EH (cell line): ENCODE measurements around the gene TIAM2.

Experiments used
- DNase-seq: peaks from one replicate; pipeline ENCODE4 v3.0.0-alpha.2; 2015; ENCODE audit warnings: low read depth

TIAM2 gene

DNA sequence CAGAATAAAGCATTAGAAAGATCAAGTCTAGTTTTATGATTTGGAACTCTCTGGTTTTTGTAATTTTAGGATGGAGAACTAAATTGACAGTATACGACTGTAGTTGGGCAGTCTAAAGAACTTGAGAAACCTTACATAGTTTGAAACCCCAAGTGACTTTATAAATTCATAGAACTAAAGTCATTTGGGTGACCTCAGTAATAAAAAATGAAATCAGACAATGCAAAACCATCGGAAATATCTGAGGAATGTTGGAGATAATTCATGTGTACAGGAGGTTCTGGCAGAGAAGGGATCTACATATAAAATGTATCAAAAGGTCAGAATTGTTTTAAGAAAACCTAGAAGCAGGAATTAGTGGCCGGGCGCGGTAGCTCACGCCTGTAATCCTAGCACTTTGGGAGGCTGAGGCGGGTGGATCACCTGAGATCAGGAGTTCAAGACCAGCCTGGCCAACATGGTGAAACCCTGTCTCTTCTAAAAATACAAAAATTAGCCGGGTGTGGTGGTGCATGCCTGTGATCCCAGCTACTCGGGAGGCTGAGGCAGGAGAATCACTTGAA lies 108.0 kb downstream of the TIAM2 start:
- DNase-seq: peak; percentile 85

DNA sequence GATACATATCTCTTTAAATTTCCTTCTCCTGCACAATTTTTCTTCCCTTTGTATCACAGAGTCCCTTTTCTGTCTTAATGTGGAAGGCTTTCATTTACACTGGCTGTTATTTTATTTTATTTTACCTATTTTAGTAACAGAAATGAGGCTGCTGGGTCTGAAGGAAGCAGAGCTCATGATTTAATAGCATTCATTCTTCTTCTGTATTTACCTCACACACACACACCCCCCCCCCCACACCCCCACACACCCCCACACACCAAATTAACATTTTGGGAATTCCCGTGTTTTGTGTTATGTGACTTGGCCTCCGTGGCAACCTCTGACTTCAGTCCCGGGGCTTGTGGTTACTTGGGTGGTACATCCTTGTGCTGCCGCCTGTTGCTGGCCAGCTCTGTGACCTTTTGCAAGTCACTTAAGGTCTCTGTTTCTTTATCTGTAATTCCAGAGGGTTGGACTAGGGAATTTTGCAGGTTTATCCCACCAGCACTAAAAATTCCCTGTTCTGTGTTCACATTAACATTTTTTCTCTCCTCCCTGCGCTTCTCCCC lies 108.8 kb downstream of the TIAM2 start:
- DNase-seq: peak; percentile 39

DNA sequence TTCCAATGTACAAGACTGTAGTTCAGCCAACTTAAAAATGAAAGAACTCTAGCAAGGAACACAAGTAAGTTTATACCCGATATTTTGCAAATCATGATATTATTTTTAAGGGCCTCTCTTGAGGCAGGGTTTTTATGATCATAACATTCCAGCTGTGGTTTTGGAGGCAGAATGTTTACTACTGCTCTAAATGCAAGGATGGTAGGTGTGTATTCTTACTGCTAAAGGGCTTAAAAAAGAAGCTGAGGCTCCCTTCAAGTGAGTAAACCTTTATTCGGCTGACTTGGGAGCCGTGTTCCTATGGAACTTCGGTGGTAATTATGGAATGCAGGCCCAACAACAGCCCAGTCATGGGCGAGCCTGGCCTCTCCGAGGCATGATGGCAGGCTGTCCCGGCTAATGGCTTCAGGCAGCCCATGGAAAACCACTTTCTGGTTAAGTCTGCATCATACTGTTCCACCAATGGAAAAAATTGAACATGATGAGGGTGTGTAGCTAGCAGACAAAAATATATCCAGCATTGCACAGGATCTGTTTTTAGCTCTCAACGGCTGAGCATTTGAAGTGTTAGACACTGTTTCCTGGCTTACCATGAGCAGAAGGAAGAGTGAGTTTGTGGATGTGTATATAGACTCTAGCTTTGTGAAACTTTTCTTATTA lies 111.5 kb downstream of the TIAM2 start:
- peak; percentile 51 for DNase-seq

DNA sequence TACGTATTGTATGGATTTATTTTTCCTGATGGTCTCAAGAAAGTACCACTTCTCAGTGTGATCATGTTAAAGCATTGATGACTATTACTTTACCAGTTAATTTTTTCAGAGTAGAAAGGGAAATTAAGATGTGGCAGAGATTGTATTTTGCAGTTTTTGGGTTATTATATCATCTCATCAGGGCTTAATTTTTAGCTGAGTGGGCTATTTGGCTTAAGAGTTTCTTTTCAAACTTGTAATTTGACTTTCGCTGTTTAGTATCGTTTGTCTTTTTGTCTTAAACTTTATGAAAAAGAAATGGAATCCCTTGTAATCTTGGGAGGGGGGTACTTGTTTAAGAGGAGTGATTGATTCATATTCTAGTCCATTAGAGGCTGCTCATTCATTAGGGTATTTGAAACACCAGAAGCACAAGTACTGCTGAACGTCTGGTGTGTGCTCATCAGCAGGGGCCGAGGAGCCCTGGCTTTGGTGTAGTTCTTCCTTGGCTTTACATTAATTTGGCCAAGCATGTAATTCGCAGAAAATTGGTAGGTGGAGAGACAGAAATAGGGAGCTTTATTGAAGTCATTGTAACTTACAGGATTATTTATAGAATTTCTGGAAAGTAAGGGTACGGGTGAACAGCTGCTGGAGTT lies 112.4 kb downstream of the TIAM2 start:
- no peak for DNase-seq

DNA sequence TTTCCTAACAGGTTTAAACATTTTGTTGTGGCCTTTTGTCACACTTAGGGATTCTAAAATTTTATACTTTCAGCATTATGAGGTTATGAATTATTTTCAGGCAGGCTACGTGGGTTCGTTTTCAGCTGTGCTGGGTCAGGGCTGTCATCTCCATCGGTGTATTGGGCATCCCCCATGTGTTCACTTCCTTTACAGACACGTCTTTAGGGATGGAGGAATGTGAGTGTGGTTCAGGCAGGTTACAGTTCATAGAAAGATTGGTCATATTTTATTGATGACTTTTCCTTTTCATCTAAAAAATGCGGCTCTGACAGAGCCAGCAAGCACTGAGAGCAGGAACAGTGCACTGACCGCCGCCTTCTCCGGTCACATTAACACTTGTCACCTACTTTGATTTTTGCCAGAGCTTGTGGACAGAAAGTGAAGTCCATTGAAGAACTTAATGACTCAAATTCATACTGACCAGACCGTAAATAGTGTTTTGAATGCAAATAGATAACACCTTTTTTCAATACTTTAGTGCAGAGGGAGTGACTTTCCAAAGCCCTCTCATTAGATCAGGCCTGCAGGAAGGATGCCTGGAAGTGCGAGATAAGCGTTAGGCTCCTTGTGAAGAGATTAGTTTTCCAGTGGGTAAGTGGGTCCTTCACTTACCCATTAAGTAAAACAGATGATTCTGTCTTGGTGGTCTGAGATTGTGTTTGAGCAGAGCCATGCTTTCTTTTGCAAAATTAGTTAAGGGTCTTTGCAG lies 113.1 kb downstream of the TIAM2 start:
- no peak for DNase-seq

DNA sequence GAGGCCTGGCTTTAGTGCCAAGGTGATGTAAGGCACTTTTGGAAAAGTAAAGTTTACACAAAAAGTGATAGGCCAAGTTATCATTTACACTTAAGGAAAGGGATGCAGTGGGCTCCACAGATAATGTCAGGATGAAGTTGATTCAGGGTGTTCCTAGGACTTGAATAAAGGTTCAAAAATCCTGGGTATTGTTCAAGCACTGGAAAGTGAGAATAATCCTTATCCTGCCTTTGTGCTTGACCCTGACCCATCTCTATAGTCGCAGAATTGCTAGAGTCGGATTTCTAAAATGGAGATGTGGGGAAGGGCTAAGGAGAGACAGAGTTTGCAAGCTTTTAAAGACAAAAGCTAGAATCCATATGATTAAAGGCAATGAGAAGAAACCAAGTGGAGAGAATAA lies 115.6 kb downstream of the TIAM2 start:
- no peak for DNase-seq

DNA sequence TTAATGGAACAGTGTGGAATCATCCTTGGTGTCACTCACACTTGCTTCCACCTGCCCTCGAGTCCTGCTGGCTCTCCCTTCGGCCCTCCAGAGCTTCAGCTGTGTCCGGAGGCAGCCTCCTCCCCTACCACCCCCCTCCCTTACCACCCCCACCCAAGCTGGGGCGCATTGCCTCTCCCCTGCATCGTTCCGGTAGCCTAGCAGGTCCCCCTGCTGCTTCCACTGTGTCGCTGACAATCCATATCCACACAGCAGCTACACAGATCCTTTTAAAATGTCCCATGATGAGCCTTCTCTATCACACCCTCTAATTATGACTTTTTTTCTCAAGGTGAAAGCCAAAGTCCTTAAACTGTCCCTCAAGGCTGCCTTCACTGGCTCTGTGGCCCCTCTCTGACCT lies 117.6 kb downstream of the TIAM2 start:
- DNase-seq: no peak

DNA sequence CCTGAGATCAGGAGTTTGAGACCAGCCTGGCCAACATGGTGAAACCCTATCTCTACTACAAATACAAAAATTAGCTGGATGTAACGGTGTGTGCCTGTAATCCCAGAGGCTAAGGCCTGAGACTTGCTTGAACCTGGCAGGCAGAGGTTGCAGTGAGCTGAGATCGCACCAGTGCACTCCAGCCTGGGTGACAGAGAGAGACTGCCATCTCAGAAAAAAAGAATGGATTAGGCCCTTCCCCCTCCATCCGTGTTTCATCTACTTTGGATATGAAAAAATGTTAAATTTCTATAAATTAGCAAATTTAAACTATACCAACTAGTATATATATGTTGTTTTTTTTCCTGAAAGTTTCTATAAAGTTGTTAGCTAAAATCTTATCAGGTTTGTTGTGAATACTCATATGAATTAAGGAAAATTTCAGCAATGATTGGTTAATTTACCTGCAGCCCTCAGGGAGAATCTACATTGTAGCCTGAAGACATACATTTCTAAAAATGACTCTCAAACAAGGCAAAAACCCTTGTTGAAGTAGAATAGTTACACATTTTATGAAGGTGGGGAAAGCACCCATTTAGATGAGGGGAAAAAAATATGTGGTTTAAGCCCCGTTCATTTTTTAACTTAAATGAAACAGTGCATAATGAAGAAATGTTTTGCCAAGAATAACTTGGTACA lies 120.9 kb downstream of the TIAM2 start:
- DNase-seq: no peak

DNA sequence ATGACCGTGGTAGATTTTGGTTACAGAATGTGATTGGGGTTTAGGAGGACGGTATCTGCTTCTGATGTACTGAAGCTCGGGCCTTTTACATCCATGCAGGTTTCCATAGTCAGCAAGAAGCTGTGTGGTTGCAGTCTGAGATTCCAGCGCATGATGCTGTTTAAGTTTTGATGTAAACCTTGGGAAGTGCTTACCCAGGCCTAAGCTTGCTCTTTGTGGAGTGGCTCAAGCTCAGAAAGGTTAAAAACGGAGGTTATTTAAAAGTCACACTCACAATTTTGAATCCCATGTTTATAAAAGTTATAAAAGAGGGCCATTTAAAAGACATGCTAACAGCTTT lies 121.4 kb downstream of the TIAM2 start:
- no peak for DNase-seq

DNA sequence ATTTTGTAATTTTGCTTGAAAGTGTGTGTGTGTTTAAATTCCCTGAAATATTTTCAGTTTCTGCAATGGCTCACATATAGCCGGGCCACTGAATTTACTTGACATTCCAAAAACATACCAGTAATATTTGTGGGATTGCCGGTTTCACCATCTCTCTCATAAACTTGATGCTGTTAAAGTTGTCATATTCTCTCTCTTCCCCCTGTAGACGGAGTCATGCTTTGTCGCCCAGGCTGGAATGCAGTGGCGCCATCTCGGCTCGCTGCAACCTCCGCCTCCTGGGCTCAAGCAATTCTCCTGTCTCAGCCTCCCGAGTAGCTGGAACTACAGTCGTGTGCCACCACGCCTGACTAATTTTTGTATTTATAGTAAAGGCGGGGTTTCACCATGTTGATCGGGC lies 122.1 kb downstream of the TIAM2 start:
- peak; percentile 97 for DNase-seq

DNA sequence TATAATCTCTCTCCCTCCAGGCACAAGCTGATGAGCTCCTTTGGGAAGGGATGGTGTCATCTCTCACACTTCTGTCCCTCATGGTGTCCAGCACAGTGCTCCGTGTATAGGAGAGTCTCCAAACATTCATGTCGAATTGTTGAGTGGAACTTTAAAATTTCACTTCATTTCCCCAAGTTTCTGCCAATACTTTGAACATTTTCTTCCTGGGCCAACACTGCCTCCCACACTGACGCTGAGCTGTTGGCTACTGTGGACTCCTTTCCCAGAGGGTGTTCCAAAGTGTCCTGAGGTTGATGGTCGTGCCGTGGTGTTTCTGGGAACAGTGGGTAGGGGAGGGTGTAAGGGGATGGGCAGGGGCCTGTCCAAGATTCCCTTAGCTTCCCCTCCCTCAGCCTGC lies 122.7 kb downstream of the TIAM2 start:
- DNase-seq: no peak

DNA sequence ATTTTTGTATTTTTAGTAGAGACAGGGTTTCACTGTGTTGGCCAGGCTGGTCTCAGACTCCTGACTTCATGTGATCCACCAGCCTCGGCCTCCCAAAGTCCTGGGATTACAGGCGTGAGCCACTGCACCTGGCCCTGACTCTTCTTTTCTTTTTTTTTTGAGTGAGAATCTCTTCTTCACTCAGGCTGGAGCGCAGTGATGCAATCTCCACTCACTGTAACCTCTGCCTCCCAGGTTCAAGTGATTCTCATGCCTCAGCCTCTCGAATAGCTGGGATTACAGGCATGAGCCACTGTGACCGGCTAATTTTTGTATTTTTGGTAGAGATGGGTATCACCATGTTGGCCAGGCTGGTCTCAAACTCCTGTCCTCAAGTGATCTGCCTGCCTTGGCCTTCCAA lies 124.1 kb downstream of the TIAM2 start:
- DNase-seq: peak; percentile 9

DNA sequence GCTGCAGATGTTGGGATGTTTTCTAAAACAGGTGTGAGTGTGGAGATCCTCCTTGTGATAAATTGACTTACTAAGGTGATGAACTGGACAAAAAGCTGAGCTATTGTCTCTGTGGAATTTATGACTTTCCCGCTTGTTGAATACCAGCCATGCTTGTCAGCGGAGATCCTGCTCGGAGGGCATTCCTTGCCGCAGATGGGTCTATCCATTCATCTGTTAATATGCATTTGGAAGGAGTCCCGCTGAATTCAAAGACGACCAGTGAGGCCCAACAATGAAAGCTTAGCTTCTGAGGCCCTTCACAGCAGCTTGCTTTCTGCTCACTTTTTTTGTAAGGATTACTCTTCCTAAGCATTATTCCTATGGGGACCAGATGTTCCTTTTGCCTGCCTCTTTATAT lies 124.9 kb downstream of the TIAM2 start:
- peak; percentile 77 for DNase-seq

DNA sequence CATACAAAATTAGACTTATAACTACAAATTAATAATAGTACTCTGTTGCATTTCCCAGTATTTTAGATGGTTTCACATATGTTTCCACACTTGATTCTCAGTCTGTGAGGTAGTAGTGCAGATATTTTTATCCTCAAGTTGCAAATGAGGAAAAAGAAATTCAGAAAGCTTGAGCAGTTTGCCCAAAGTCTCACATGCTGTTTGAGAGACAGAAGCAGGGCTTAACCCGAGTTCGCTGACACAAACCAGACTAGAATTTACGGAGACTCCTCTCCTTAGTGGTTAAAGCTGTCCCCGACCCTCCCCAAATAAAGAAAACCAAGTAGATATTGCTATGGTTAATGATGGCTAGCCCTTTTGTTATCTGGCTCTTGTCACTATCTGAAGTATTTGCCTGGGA lies 126.2 kb downstream of the TIAM2 start:
- DNase-seq: peak; percentile 3

DNA sequence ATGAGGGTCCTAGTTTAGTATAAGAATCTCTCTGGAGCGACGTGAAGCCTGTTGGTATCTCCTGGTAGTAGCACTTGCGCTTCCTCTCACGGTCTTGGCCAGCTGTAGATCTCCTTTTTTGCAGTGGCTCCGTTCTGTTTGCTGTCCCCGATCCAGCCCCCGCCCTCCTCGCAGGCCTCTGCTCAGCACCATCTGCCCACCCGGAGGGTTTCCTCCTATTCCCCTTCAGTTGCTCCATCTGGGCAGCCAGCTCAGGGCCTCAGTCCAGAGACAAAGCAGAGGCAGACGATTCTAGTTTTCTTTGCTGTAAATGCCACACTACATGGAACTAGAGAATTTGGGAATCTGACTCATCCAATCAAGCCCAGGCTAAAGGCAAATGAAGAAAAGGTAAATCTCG lies 126.6 kb downstream of the TIAM2 start:
- peak; percentile 56 for DNase-seq

DNA sequence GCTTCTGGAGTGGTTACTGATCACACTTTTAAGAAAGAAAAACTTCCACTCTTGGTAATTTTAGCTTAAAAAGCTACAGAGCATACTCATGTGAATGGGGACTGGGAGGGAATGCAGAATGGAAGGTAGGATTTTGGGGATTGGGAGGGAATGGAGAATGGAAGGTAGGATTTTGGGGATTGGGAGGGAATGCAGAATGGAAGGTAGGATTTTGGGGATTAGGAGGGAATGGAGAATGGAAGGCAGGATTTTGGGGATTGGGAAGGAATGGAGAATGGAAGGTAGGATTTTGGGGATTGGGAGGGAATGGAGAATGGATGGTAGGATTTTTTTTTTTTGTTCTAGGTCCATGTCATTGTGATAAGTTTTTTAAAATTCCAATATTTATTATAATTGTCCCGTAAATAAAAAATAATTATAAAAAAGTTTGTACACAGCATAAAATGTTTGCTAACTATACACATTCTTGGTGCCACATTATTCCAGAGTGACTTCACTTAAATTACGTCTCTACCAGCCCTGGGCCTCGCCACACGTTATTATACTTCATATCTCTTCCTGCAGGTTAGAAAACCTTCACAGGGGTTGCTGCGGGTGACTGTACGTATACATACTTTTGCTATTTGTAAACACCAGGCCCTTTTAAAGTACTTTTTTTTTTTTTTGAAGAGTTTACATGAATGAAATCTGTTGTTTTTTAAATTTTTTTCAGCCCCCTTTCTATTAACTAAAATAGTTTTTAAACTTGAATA lies 127.3 kb downstream of the TIAM2 start:
- DNase-seq: no peak

DNA sequence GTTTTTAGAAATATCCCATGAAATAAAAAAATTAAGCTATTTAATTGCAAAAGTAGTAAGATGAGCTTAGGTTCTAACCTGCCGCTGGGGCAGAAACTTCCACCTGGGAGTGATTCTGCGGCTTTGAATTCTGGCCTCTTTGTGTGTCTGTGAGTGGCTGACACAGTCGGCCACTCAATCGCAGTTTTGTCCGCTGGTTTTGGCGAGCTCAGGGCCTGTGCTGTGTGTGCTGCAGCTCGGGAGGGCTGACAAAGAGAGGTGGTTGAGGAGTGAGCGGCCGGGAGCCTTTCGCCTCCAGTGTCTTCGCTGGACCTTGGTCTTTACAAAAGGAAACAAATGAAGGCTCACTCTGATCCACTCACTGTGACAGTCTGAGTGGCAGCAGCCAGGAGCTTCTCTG lies 128.4 kb downstream of the TIAM2 start:
- DNase-seq: no peak

DNA sequence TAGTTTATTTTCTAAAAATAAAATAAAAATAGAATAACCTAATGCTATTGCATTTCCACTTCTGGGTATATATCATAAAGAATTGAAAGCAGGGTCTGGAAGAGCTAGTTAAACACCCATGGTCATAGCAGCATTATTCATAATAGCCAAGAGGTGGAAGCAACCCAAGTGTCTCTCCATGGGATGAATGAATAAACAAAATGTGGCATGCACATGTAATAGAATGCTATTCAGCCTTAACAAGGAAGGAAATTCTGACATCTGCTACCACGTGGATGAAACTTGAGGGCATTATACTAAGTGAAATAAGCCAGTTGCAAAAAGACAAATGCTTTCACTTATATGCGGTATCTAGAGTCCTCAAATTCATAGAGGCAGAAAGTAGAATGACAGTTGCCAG lies 130.8 kb downstream of the TIAM2 start:
- peak; percentile 86 for DNase-seq

DNA sequence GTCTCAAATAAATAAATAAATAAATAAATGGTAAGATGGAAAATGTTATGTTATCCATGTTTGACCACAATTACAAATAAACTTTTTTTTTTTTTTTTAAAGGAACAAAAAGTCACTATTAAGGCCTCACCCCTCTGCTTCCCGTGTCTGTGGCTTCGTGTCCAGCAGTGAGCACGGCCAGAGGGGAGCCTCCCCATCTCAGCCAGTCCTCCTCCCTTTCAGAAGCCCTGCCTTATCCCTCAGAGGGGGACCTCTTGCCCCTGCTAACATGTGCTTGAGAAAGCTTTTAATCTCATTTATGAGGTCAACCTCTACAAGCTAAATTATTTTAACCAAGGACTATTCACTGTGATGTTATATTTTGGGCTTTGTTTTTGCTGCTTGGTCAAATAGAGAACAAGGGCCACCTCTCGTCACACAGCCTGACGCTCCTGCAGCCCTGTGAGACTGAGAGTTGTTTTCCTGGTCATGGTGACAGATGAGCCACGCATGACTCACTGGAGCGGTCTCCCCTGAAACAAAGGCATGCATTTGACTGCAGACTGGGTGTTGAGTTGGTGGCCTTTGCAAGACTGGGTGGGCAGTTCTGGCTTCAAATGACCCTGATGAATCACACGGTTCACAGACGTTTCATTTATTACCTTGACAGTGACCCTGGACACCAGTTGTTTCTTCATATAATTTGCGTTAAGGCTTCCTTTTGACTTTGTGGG lies 131.8 kb downstream of the TIAM2 start:
- DNase-seq: peak; percentile 87

DNA sequence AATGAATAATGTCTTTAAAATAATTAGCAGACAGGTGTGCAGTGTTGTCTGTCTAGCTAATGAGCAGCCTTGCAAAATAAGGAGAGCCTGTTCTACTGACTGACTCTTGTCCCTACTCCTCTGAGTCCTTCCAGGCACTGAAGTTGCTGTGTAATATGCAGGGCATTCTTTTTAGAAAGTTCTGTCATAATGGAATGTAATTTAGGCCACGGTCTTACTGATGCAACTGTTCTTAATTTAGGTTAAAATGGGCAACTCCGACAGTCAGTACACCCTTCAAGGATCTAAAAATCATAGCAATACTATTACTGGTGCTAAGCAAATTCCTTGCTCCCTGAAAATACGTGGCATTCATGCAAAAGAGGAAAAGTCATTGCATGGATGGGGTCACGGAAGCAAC lies 133.9 kb downstream of the TIAM2 start:
- DNase-seq: peak; percentile 65

DNA sequence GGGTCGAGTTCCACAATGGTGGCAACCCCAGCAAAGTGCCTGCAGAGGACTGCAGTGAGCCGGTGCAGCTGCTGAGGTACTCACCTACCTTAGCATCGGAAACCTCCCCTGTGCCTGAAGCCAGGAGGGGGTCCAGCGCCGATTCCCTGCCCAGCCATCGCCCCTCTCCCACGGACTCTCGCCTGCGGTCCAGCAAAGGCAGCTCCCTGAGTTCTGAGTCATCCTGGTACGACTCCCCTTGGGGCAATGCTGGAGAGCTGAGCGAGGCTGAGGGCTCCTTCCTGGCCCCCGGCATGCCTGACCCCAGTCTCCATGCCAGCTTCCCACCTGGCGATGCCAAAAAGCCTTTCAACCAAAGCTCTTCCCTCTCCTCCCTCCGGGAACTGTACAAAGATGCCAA lies 134.6 kb downstream of the TIAM2 start:
- no peak for DNase-seq
